GDM1 (cell line): ENCODE measurements around the gene AKAP6.
"Not testable (repeated sequence)": the region's sequence is repeated elsewhere in the genome, so short reads cannot be mapped to it uniquely, and the experiment has no call there.

Source experiments
- DNase-seq: peaks from one replicate; lab custom pipeline; 2025; lab: John Stamatoyannopoulos, UW

The AKAP6 gene

DNA sequence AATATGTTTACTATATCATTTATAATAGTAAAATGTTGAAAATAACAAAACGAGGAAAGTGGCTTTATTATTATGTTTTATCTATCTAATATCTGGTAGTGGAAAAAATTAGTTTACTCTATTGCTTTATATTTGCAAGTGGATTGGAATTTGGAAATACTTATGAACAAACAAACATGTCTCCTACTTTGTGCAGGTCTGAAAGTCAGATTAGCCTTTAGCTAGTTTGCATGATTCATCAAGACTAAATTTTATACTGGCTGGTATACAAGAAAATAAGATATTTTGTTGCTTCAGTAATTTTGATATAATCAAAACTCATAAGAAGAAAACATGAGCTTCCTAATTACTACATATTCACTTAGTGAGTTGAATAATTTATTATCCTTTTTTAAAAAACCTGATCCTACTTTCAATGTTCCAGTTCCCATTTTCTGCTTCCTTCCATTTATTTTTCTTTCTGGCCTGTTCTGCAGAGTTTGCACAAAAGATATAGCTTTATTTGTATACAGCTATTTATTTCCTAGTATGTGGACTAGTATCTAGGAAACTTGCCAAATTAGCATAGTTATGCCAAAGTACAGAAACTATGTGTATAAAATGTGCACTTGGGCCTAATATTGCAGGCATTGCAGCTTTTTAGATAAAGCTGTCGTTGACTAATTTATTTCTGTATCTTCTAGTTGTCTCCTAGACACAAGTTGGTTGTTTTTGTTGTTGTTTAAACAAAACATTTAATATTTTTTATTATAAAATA is 122.0 kb downstream of the AKAP6 start:
- no peak for DNase-seq

DNA sequence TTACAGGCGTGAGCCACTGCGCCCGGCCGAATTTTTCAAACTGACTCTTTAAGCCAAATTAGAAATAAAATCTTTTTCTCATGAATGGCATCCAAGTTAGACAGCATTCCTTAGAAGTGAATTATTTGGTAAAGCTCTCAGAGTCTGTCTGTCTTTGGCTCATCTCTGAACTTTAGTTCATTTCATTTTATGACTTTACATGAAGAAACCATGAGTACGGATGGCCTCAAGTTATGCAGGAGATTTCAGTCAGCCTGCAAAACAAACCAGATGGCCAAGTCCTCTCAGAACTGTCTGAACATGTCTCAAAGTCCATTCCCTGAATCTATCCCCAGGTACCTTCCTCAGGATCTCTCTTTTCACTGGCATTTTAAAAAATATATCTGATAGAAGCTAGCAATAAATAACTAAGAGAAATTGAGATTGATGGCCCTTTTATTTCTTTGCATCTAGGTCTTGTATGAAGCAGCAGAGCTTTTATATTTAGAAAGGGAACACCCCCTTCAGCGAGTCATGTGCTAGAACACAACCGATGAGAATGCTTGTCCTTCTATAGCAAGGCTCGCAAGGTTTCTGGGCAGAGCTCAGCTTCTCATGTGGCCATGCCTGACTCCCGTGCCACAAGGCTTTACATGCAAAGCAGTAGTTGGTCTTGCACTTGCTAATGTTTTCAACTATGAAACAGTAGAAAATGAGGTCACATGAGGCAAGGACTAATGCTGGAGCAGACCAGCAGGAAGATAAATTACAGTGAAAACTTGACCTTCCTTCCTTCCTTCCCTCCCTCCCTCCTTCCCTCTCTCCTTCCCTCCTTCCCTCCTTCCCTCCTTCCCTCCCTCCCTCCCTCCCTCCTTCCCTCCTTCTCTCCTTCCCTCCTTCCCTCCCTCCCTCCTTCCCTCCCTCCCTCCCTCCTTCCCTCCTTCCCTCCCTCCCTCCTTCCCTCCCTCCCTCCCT is 125.0 kb downstream of the AKAP6 start:
- DNase-seq, result no peak

- no peak for DNase-seq
These were observed 128.3 kb downstream of the AKAP6 start for GRCh38 chr14:32457213-32457920.

DNA sequence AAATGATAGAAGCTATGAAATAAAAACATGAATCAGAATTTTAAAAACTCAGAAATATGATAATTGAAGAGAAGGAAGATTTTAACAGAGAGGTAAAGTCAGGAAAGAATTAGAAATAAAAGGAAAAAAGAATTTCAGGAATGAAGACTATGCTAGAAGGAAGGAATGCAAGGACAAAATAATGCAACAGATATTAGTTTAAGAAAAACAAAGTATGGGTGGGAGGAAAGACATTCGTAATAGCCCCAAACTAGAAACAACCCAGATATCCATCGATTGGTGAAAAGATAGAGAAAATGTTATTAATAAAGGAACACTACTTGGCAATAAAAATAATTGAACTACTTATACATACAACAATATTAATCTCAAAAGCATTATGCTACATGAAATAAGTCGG is 129.6 kb downstream of the AKAP6 start:
- no peak for DNase-seq

DNA sequence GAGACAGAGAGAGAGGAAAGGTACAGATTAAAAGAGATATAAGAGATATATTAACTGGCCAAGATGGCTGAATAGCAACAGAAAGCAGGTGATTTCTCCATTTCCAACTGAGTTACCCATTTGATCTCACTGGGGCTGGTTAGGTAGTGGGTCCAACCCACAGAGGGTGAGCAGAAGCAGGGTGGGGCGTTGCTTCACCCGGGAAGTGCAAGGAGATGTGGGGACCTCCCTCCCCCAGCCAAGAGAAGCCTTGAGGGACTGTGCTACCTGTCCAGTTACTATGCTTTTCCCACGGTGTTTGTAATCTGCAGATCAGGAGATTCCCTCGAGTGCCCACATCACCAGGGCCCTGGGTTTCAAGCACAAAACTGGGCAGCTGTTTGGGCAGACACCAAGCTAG is 131.2 kb downstream of the AKAP6 start:
- no peak for DNase-seq

DNA sequence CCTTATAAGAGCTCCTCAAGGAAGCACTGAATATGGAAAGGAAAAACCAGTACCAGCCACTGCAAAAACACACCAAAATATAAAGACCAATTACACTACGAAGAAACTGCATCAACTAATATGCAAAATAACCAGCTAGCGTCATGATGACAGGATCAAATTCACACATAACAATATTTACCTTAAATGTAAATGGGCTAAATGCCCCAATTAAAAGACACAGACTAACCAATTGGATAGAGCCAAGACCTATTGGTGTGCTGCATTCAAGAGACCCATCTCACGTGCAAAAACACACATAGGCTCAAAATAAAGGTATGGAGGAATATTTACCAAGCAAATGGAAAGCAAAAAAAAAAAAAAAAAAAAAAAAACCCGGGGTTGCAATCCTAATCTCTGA is 133.5 kb downstream of the AKAP6 start:
- DNase-seq, result not testable (repeated sequence)

DNA sequence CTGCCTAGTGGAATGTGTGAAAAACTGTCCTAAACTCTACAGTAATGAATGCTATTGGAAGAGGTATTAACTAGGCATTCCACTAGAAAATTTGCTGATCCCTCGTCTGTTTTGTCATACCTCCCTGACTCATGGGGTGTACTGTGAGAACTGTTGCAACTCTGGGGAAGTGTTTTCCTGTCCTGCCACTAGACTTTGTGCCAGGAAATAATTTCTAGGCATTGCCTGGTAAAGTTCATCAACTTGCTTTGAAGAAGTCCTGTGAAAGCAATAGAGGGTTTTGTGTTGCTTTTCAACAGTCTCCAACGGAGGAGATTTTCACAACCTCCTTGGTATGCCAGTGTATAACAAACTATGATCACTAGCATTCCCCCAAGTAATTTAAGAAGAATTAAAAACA is 139.9 kb downstream of the AKAP6 start:
- DNase-seq, result no peak

GRCh38 chr14:32469388-32470160 is 140.5 kb downstream of the AKAP6 start:
- DNase-seq, result no peak

DNA sequence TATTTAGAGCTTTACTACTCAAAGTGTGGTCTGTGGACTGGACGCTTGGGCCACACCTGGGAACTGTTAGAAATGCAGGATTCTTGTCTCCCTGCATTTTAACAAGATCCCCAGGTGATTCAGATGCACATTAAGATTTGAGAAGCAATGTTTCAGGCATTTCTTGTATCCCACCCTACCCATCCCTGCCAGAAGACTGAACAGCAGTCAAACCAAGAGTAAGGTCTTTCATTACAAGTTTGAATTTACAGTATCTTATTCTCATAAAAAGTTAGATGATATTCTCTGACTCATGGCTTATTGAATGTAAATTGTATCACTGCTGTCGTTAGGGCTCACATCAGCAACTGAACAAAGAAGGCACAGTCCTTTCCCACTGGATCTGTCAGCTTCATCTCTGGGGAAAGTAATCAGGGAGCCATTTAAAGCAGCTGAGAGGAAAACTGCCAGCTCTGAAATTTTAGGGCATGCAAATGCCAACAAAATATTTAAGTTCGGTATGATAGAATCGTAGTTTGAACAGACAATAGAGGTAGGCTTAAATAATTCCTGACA is 141.1 kb downstream of the AKAP6 start:
- DNase-seq, result no peak

DNA sequence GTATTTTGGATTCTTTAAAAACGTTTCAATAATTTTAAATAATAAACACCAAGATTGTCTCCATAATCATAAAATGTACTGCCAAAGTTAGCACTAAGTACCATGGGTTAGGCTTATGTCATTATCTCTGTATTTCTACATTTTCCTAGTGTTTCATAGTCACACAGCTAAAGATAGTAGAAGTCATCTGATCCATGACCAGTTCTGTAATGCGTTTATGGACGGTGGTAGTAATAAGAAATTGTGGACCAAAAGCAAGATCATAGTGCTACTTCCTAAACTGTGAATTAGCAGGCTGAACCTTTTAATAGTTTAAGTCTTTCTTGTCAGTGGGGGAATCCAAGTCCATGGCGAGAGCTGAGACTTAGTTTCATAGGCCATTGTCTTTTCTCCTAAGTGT is 142.1 kb downstream of the AKAP6 start:
- DNase-seq, result no peak

- no peak for DNase-seq
These were observed 143.0 kb downstream of the AKAP6 start for GRCh38 chr14:32472076-32472475.

DNA sequence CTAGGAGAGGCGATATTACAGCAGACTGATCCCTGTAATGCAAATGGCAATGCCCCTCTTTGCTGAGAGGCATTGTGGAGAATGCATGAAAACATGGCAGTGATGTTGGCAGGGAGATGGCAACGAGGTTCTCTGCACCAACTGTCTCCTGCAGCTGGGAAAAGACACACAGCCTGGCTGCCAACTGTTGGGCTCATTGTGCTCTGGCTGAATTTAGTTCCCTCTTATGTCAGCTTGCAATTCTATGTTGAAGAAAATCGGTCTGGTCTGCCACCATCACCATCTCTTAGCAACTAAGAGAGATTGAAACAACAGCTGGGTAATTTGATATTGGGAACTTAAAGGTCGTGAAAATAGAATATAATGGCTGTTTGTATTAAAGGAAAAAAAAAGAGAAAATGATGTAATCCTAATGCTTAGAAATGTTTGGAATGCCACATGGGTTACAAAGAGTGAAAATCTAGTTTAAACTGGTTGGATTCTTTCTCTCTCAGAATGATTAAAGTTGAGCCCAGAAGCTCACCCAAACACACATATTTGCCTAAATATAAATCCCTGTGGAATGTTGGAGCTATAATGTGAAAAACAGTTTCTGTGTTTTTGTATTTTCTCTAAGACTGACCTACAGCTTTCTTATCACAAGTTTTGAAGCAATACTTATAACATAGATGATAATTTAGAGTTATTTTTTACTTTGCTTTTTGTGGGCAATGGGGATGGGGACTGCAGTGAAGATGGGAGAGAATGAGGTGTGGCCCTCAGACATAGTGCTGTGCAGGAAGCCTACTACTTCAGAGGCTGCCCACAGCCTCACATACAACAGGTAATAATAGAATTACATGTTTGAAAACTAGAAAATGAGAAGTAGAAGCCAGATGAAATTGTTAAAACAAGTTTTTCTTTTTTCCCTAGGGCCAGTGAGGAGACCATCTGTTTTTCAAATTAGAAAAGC is 143.7 kb downstream of the AKAP6 start:
- DNase-seq, result no peak

GRCh38 chr14:32473464-32473855 is 144.4 kb downstream of the AKAP6 start:
- DNase-seq, result no peak

- DNase-seq, result no peak
These were observed 145.5 kb downstream of the AKAP6 start for GRCh38 chr14:32474478-32475195.

- DNase-seq, result no peak
These were observed 147.4 kb downstream of the AKAP6 start for GRCh38 chr14:32476532-32476931.

GRCh38 chr14:32477396-32477795 is 148.3 kb downstream of the AKAP6 start:
- DNase-seq, result no peak

GRCh38 chr14:32478050-32478449 is 149.0 kb downstream of the AKAP6 start:
- DNase-seq, result no peak

DNA sequence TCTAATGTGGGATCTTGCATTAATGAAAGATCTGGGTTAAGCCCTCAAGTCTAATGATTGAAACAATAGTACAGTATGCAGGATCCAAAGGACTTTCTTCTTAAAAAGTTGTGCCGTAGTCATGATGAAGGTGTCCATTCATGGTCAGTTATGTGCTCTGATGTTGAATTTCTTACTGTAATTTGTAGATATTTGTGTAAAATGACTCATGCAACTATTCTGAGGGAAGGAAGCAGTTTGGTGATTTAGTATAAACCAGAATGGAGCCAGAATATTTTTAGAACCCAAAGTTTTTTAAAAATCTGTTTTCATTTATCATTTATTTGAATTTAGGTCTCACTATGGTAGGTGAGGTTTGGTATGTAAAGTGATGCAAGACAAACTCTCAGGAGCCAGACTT is 151.2 kb downstream of the AKAP6 start:
- no peak for DNase-seq

- DNase-seq, result no peak
These were observed 152.6 kb downstream of the AKAP6 start for GRCh38 chr14:32481707-32482106.
